Pancreas (tissue), 10 donors: ENCODE measurements around the gene PCSK6. TPM values are rescaled to one million over a fixed set of nuclear protein-coding genes. Genes with fewer than 3 reads are reported as not detected.
A peak's percentile ranks its signal among the peaks of the same experiment; 100 is the strongest.

ENCODE experiments used
- ATAC-seq, 4 donors: fragments of 200-7000 bp; cut with Tn5 transposase; one replicate each; pipeline versions ENCODE4 v1.8.0 to v1.9.1; 2020; ENCODE audit warnings: mild to moderate bottlenecking in 4 of 4, moderate library complexity in 4 of 4
- DNase-seq, 6 donors: peaks; one replicate each; pipeline ENCODE4 v3.0.0-alpha.2; 2020
- FAIRE-seq: peaks from 2 replicates; lab custom pipeline; 2012; peaks lifted over from hg19 to GRCh38; lab: Jason Lieb, UNC
- H3K27ac ChIP-seq, 4 donors: fragments of 200-600 bp; sonication (generic); 1 replicate in 3 of 4; 2 replicates in 1 of 4; pipeline versions ENCODE4 v1.5.0 to v1.8.0; 2020
- H3K27me3 ChIP-seq, 4 donors: fragments of 200-600 bp; one replicate each; pipeline ENCODE4 v1.8.0; 2021
- H3K36me3 ChIP-seq, 3 donors: fragments of 200-600 bp; sonication (generic) in 1 of 3; one replicate each; pipeline versions ENCODE4 v1.5.0 to v1.8.0; 2020 to 2021
- H3K4me1 ChIP-seq, 3 donors: fragments of 200-600 bp; one replicate each; pipeline ENCODE4 v1.8.0; 2021
- H3K4me3 ChIP-seq, 4 donors: fragments of 200-600 bp; sonication (generic) in 2 of 4; one replicate each; pipeline versions ENCODE4 v1.5.0 to v1.8.0; 2020 to 2021
- H3K9me3 ChIP-seq, 4 donors: fragments of 200-600 bp; one replicate each; pipeline ENCODE4 v1.8.0; 2021
- CTCF ChIP-seq, 4 donors: fragments of 200-600 bp; sonication (generic) in 3 of 4; IDR thresholded peaks; one replicate each; pipeline versions ENCODE4 v1.5.0 to v1.8.0; 2021; ENCODE audit warnings: antibody characterized with exemption in 4 of 4
- WGBS, 2 donors: extraction: QIAGEN DNeasy Blood & Tissue Kit; methylation state at CpG; one replicate each; pipeline ENCODE4 v1.1.7; 2013; 5-methylcytosine and 5-hydroxymethylcytosine counted together
- intact Hi-C, 3 donors: fragments of 100-400 bp; cut with DNase I; formaldehyde crosslinking; loops; one replicate each; pipeline versions ENCODE4 v1.11.1 to v1.14.2; 2022
- polyA plus RNA-seq, 2 donors: library from polyadenylated mRNA; stranded (reverse); fragments of 200-250 nt; gene quantifications; one replicate each; pipeline ENCODE4 v1.2.3, GENCODE V29; 2013
- total RNA-seq, 6 donors: library from RNA; stranded (reverse); fragmentation: NEBNext Ultra II Directional in 4 of 6; extraction: Animal tissue kit (Norgen Biotek cat#: 25700) in 4 of 6; gene quantifications; one replicate each; pipeline versions ENCODE4 v1.2.1 to v1.2.4, GENCODE V29; 2021 to 2023
- donor health status: healthy with polysubstance abuse.
- donor health status: DM: no; HTN: no; CAD: no; lungs with moderate emphysema.
- donor health status: DM: no; HTN: no; CAD: no.
- donor health status: control.
- donor health status: control.
- donor health status: Bipolar disorder and iron deficiency.
- donor health status: DM: yes; HTN: yes; CAD: no.
- donor health status: DM: no; HTN: no; CAD: no.
- donor health status: DM: no; HTN: no; CAD: no.
- donor health status: DM: yes; HTN: yes; CAD: no.

The PCSK6 gene
- total and polyA plus RNA-seq, 8 donors = 0.87 to 4.5 (median 3.0) TPM

- no peak for FAIRE-seq
- intact Hi-C loops = no loop called here
- Histone ChIP-seq H3K9me3 (no peaks in the 10 kb centered on the region), H3K27me3 (no peaks in the 10 kb centered on the region), H3K4me3 (no peak overlapping the region), H3K4me1 (no peaks in the 10 kb centered on the region), H3K36me3 (no peaks in the 10 kb centered on the region), H3K27ac (no peak overlapping the region)
- TF ChIP-seq CTCF (IDR thresholded peaks at IDR 0.05) = no peak
- peak in 1 of 6 donors; percentile 39 for DNase-seq
- ATAC-seq = no peak
- 92 to 97% methylated on average over 23 to 26 of the region's 26 CpGs for WGBS, 2 donors
Observed at GRCh38 chr15:101370330-101371024, 119.0 kb downstream of the PCSK6 start.

DNA sequence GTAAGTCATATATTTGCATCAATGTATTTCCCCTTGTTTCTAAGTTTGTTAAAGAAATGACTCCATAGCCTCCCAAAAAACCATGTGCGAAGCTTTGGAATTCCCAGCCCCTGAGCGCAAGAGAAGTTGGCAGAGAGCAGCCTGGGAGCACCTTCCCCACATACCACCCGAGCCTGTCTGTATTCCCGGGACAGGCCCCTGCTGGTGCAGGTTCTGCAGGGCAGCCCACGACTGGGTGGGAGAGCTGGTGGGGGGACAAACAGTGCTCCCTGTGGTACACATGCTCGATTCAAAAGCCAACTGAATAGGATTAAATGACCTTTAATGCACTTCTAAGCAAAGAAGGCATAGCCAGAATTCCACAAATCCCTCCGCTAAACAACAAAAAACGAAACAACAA lies 119.8 kb downstream of the PCSK6 start:
- no peak for ATAC-seq
- intact Hi-C loops = no loop called here
- Histone ChIP-seq H3K4me1 (no peaks in the 10 kb centered on the region), H3K36me3 (no peaks in the 10 kb centered on the region), H3K27ac (no peak overlapping the region), H3K4me3 (no peak overlapping the region), H3K9me3 (no peaks in the 10 kb centered on the region), H3K27me3 (no peaks in the 10 kb centered on the region)
- 91 to 92% methylated on average over 8 of the region's 8 CpGs for WGBS, 2 donors
- no peak for DNase-seq
- TF ChIP-seq CTCF (IDR thresholded peaks at IDR 0.05) = no peak
- FAIRE-seq = no peak

DNA sequence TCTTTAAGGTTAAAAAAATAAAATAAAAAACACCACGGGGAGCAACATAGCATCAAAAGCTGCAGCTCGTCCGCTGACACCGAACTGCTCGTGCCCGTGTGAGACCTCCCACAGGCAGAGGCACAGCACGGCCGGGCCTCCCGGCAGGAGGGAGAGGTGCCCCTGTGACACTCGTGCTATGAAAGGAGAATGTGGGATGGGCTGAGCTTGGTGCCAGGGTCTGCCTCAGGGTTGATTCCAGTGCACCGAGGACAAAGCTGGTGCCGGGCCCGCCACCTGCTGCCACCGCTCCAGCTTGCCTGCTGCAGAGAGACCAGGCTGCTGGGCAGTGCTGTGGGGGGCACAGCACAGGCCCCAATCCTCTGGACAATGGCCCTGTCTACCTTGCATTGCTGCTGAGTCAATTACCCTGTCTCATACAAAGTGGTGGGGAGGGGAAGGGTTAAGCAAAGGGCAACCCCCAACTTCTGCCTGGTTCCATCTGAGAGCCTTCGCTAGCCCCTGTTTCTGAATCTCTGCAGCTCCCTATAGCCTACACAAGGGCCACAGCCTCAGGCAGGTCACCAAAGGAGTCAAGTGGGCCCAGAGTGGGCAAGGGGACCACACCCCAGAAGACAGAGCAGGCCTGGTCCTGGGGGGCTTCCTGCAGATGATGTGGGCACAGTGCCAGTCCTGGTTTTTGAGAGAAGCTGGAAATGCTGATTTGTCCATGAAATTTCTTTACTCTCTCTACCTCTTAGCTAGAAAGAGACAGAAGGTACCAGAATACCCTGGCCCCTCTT lies 120.5 kb downstream of the PCSK6 start:
- no peak for ATAC-seq
- H3K27ac ChIP-seq = no peak overlapping the region
- H3K27me3 ChIP-seq = no peaks in the 10 kb centered on the region
- no peak for FAIRE-seq
- no peaks in the 10 kb centered on the region for H3K36me3 ChIP-seq
- H3K4me3 ChIP-seq = no peak overlapping the region
- no peaks in the 10 kb centered on the region for H3K4me1 ChIP-seq
- intact Hi-C loops = no loop called here
- no peak for DNase-seq
- WGBS, 2 donors = 94 to 95% methylated on average over 15 of the region's 15 CpGs
- no peak for TF ChIP-seq CTCF (IDR thresholded peaks at IDR 0.05)
- no peaks in the 10 kb centered on the region for H3K9me3 ChIP-seq

DNA sequence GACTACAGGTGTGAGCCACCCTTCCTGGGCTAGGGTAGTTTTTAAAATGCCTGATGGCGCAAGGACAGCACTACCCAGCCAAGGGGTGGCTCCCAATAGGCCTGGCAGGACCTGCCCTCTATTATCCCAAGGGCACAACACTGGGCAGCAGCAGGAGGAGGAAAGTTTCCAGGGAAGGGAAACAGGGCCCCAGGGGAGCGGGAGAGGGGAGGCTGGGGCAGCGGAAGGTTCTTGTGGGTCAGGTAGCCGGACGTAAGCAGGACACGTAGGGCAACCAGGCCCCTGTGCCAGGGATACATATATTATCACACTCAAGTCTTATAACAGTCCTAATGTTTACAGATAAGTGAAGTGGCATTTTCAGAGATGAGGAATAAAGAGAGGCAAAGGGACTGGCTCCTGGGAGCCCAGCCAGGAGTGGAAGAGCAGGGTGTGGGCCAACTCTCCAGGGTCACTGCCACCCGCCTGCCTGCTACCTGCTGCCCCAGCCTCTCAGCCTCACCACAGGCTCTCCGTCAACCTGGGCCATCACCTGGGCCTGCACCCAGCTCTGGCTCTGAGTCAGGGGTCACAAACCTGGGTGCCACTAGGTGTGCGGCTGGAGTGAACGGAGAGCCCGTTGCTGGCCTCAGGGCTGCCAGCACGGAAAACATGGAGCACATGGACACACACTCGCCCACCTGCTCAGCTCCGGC lies 121.3 kb downstream of the PCSK6 start:
- no peaks in the 10 kb centered on the region for H3K27me3 ChIP-seq
- no peaks in the 10 kb centered on the region for H3K4me1 ChIP-seq
- ATAC-seq (no peak), FAIRE-seq (no peak), DNase-seq (no peak)
- no peaks in the 10 kb centered on the region for H3K9me3 ChIP-seq
- no peak overlapping the region for H3K4me3 ChIP-seq
- H3K27ac ChIP-seq = no peak overlapping the region
- no peaks in the 10 kb centered on the region for H3K36me3 ChIP-seq
- TF ChIP-seq CTCF (IDR thresholded peaks at IDR 0.05) = no peak
- WGBS, 2 donors = 95 to 96% methylated on average over 14 of the region's 14 CpGs
- intact Hi-C loops = no loop called here
